GM23338 (cell line): ENCODE measurements around the gene IQSEC2. TPM values are rescaled to one million over a fixed set of nuclear protein-coding genes. Genes with fewer than 3 reads are reported as not detected.

Source experiments
- ATAC-seq: fragments of 200-7000 bp; cut with Tn5 transposase; 3 replicates; pipeline ENCODE4 v1.9.1; 2020
- DNase-seq: peaks from one replicate; pipeline ENCODE4 v3.0.0-alpha.2; 2015; ENCODE audit warnings: low spot score
- H2AFZ ChIP-seq: fragments of 200-600 bp; sonication (generic); 2 replicates; pipeline ENCODE4 v1.8.0; 2016; ENCODE audit warnings: antibody characterized with exemption, mild to moderate bottlenecking, moderate library complexity
- H3F3A ChIP-seq: fragments of 200-600 bp; sonication (generic); replicated peaks from 2 replicates; pipeline ENCODE4 v1.8.0; 2017; ENCODE audit warnings: antibody characterized with exemption, mixed run types, low read depth
- H3K27ac ChIP-seq: fragments of 200-600 bp; sonication (generic); 2 replicates; pipeline ENCODE4 v1.6.1; 2016; ENCODE audit warnings: low read depth
- H3K27me3 ChIP-seq: fragments of 200-600 bp; sonication (generic); 2 replicates; pipeline ENCODE4 v1.8.0; 2016; ENCODE audit warnings: mild to moderate bottlenecking, mixed run types, moderate library complexity; ENCODE audit not compliant: insufficient read depth
- H3K36me3 ChIP-seq: fragments of 200-600 bp; sonication (generic); 2 replicates; pipeline ENCODE4 v1.8.0; 2016; ENCODE audit warnings: mild to moderate bottlenecking; ENCODE audit not compliant: insufficient read depth
- H3K4me1 ChIP-seq: fragments of 200-600 bp; sonication (generic); 2 replicates; pipeline ENCODE4 v1.8.0; 2016; ENCODE audit warnings: mild to moderate bottlenecking, moderate library complexity; ENCODE audit not compliant: insufficient read depth
- H3K4me2 ChIP-seq: fragments of 200-600 bp; sonication (generic); 2 replicates; pipeline ENCODE4 v1.7.1; 2017; ENCODE audit warnings: mixed run types
- H3K4me3 ChIP-seq: fragments of 200-600 bp; sonication (generic); 2 replicates; pipeline ENCODE4 v1.6.1; 2016; ENCODE audit warnings: mixed run types
- H3K79me2 ChIP-seq: fragments of 200-600 bp; sonication (generic); replicated peaks from 2 replicates; pipeline ENCODE4 v1.8.0; 2017; ENCODE audit warnings: mild to moderate bottlenecking; ENCODE audit not compliant: insufficient read depth
- H3K9me2 ChIP-seq: fragments of 200-600 bp; sonication (generic); 2 replicates; pipeline ENCODE4 v1.8.0; 2017; ENCODE audit not compliant: insufficient read depth
- H4K20me1 ChIP-seq: fragments of 200-600 bp; sonication (generic); replicated peaks from 2 replicates; pipeline ENCODE4 v1.8.0; 2017; ENCODE audit warnings: mild to moderate bottlenecking; ENCODE audit not compliant: insufficient read depth
- H3K27ac Mint-ChIP-seq: 2 replicates; pipeline ENCODE4 v1.8.0; 2020; ENCODE audit warnings: inconsistent platforms, mild to moderate bottlenecking, moderate library complexity, mixed read lengths
- H3K27me3 Mint-ChIP-seq: 3 replicates; pipeline ENCODE4 v1.8.0; 2022; ENCODE audit warnings: low read depth, mild to moderate bottlenecking, moderate library complexity, mixed read lengths, inconsistent platforms; ENCODE audit not compliant: insufficient read depth, poor library complexity
- H3K36me3 Mint-ChIP-seq: 3 replicates; pipeline ENCODE4 v1.8.0; 2021; ENCODE audit warnings: low read depth, mild to moderate bottlenecking, inconsistent platforms, moderate library complexity, mixed read lengths
- H3K4me1 Mint-ChIP-seq: 3 replicates; pipeline ENCODE4 v1.8.0; 2020; ENCODE audit warnings: mild to moderate bottlenecking, inconsistent platforms, mixed read lengths
- H3K4me3 Mint-ChIP-seq: 3 replicates; pipeline ENCODE4 v1.8.0; 2021; ENCODE audit warnings: moderate library complexity, mild to moderate bottlenecking, inconsistent platforms, mixed read lengths
- H3K9me3 Mint-ChIP-seq: 3 replicates; pipeline ENCODE4 v1.8.0; 2020; ENCODE audit warnings: moderate library complexity, mild to moderate bottlenecking, inconsistent platforms, mixed read lengths
- CREB1 ChIP-seq: fragments of 250-450 bp; sonication (Bioruptor Pico); IDR thresholded peaks from 2 replicates; pipeline ENCODE4 v1.5.0; 2020; ENCODE audit warnings: low read depth, mild to moderate bottlenecking, moderate library complexity
- CTCF ChIP-seq, 2 experiments: fragments of 200-600 bp in 1 of 2; sonication (generic) in 1 of 2; conservative IDR thresholded peaks; 2 replicates each; pipeline versions ENCODE4 v1.5.1 to v1.6.1; 2016 to 2017; ENCODE audit warnings: antibody characterized with exemption in 2 of 2, low read depth in 2 of 2, mild to moderate bottlenecking in 2 of 2, moderate library complexity in 1 of 2
- ETS1 ChIP-seq: IDR thresholded peaks from 2 replicates; pipeline ENCODE4 v1.6.1; 2016; ENCODE audit warnings: antibody characterized with exemption
- EZH2 ChIP-seq: fragments of 200-600 bp; sonication (generic); IDR thresholded peaks from one replicate; pipeline ENCODE4 v1.8.0; 2017; ENCODE audit warnings: antibody characterized with exemption, mild to moderate bottlenecking, low read depth; ENCODE audit not compliant: unreplicated experiment
- EZH2phosphoT487 ChIP-seq: fragments of 200-600 bp; sonication (generic); IDR thresholded peaks from one replicate; pipeline ENCODE4 v1.8.1; 2018; ENCODE audit warnings: antibody characterized with exemption; ENCODE audit not compliant: unreplicated experiment
- JUNB ChIP-seq: IDR thresholded peaks from one replicate; pipeline ENCODE4 v1.6.1; 2016; ENCODE audit warnings: antibody characterized with exemption; ENCODE audit not compliant: unreplicated experiment
- NANOG ChIP-seq: IDR thresholded peaks from 2 replicates; pipeline ENCODE4 v1.6.1; 2016; ENCODE audit warnings: antibody characterized with exemption, borderline replicate concordance
- POLR2AphosphoS5 ChIP-seq: IDR thresholded peaks from 2 replicates; pipeline ENCODE4 v1.6.1; 2016; ENCODE audit warnings: antibody characterized with exemption, low read depth
- REST ChIP-seq: IDR thresholded peaks from one replicate; pipeline ENCODE4 v1.6.1; 2018; ENCODE audit warnings: antibody characterized with exemption; ENCODE audit not compliant: unreplicated experiment
- STAT1 ChIP-seq: IDR thresholded peaks from one replicate; pipeline ENCODE4 v1.6.1; 2016; ENCODE audit warnings: antibody characterized with exemption; ENCODE audit not compliant: unreplicated experiment
- ZNF114 ChIP-seq: fragments of 250-450 bp; sonication (Bioruptor Pico); IDR thresholded peaks from 2 replicates; pipeline ENCODE4 v1.5.0; 2020; ENCODE audit warnings: mild to moderate bottlenecking, moderate library complexity
- ZNF331 ChIP-seq: fragments of 250-450 bp; sonication (Bioruptor Pico); IDR thresholded peaks from 2 replicates; pipeline ENCODE4 v1.5.0; 2020; ENCODE audit warnings: low read depth, mild to moderate bottlenecking, moderate library complexity
- ZNF462 ChIP-seq: fragments of 250-450 bp; sonication (Bioruptor Pico); IDR thresholded peaks from 2 replicates; pipeline ENCODE4 v1.5.0; 2020; ENCODE audit warnings: mild to moderate bottlenecking, moderate library complexity
- polyA plus RNA-seq: library from polyadenylated mRNA; unstranded; fragments of >200 nt; fragmentation: Nextera tagmentation; extraction: Ambion mirVana; gene quantifications from 2 replicates; pipeline ENCODE4 v1.2.1, GENCODE V29; 2016
- total RNA-seq: library from RNA; depleted of rRNA; stranded (reverse); fragments of >200 nt; shearing (Covaris generic); gene quantifications from 2 replicates; pipeline ENCODE4 v1.2.3, GENCODE V29; 2014

Gene IQSEC2
- total and polyA plus RNA-seq, 2 experiments from 2014 or later: 12.3 to 92.2 TPM

- Mint-ChIP-seq H3K9me3 (peaks cover 3% of the 10 kb centered on the region; the same call in 2 of the 3 replicates), H3K27ac (no peak overlapping the region; the same call in 1 of the 2 replicates), H3K4me1 (peaks cover 12% of the 10 kb centered on the region), H3K36me3 (peaks cover 19% of the 10 kb centered on the region), H3K27me3 (peaks cover 8% of the 10 kb centered on the region), H3K4me3 (no peak overlapping the region)
- Histone ChIP-seq H3F3A (no peaks in the 10 kb centered on the region), H3K36me3 (no peaks in the 10 kb centered on the region; the same call in 1 of the 2 replicates), H4K20me1 (no peaks in the 10 kb centered on the region), H3K4me1 (no peaks in the 10 kb centered on the region), H3K4me3 (no peak overlapping the region), H3K27ac (no peak overlapping the region), H3K27me3 (no peaks in the 10 kb centered on the region), H3K4me2 (no peak overlapping the region), H2AFZ (no peak overlapping the region), H3K79me2 (no peaks in the 10 kb centered on the region), H3K9me2 (no peaks in the 10 kb centered on the region)
- DNase-seq (no peak), ATAC-seq (no peak)
- TF ChIP-seq ZNF114 (CRISPR knock-in tag) (no peak), ZNF462 (no peak), CREB1 (no peak), EZH2 (no peak), CTCF (conservative IDR thresholded peaks at IDR 0.05; ENCODE audit: low read depth in 2 of 2) (no peak), JUNB (no peak), REST (no peak), EZH2phosphoT487 (no peak), ZNF331 (CRISPR knock-in tag) (no peak), POLR2AphosphoS5 (no peak), NANOG (no peak), STAT1 (no peak), ETS1 (no peak)
Measured at GRCh38 chrX:53254570-53255461, 26.6 kb downstream of the IQSEC2 start.
